HUDEP-2 (cell line): ENCODE measurements around the gene C1orf50.
A peak's percentile ranks its signal among the peaks of the same experiment; 100 is the strongest.
"Not testable (repeated sequence)": the region's sequence is repeated elsewhere in the genome, so short reads cannot be mapped to it uniquely, and the experiment has no call there.

Experiments
- DNase-seq, 76 experiments: peaks; one replicate each; lab custom pipeline; 2025; ENCODE audit not compliant: unreplicated experiment in 76 of 76; lab: John Stamatoyannopoulos, UW

The C1orf50 gene

DNA sequence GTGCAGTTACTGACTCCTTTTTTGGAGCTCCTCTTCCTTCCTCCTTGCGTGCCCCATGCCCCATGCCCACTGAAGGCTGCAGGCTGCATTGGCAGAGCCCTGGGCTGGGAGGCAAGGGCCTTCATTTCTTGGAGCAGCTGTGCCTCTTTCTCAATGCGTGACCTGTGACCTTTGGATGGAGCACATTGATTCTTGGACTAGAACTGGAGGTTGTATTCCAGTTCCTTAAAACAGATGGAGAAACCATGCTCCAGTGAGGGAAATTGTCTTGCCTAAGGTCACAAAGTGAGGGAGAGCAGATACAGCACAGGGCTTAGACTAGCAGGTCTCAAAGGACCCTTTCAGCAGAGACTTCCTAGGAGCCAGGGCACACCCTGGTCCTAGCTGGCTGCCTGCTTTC, 26.8 kb downstream of the C1orf50 start:
- DNase-seq: no peak

DNA sequence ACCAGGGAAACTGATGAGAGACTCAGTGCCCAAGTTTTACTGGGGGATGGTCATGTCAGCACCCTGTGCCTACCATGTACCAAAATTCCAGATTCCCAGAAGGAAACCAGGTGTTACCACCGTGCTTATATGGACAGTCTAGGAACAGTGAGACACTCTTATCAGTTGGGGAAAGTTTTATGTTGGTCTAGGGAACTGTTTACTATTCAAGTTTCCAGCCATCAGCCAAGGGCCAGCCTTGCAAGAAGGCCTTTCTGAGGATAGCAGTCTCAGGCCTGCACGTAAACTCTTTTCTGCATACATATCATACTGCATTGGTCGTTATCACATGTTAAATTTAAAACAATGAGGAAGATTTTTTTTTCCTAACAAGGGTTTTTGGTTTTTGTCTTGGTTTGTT, 30.4 kb downstream of the C1orf50 start:
- DNase-seq: no peak

DNA sequence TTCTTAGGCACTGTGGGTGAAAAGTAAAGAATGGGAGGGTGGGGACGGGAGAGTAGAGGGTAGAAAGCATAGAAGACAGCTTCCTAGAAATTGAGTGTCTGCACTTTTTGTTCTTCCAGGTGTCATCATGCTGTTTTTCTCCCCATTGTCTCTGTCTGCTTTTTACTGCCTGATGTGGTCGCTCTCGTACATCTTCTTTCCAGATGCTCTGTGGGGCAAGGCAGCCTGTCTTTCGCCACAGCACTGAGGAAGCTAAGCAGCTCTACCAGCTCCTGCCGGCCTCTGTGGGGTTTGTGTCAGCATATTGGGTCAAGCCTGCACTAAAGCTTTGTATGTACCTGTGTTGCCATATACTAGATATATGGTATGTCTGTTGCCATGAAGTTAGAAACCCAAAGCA, 30.9 kb downstream of the C1orf50 start:
- DNase-seq: no peak

DNA sequence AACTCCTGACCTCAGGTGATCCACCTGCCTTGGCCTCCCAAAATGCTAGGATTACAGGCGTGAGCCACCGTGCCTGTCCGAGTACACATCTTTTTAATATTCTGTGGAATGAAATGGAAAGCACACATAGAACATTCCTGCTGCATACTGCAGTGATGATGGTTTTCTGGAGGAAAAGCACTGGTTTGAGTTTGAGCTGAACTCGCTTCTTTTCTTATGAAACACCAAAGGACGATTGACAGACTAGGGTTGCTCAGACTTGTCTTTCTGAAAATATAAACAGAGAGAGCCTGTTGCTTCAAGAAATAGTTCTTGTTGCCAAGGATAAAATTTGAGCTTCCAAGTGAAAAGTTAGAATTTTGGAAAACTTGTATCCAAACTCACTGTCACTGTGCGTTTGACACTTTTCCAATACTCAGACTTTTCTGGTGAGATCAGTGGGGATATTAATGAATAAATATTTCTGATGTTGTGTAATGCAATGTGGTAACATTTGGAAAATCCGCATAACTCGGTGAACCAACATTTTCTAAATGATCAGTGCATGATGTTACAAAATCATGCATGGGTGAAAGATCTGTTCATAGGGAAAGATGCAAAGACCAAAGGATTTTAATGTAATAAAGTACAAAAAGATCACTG, 34.9 kb downstream of the C1orf50 start:
- no peak for DNase-seq

GRCh38 chr1:42806171-42806570, 39.1 kb downstream of the C1orf50 start:
- DNase-seq: no peak

DNA sequence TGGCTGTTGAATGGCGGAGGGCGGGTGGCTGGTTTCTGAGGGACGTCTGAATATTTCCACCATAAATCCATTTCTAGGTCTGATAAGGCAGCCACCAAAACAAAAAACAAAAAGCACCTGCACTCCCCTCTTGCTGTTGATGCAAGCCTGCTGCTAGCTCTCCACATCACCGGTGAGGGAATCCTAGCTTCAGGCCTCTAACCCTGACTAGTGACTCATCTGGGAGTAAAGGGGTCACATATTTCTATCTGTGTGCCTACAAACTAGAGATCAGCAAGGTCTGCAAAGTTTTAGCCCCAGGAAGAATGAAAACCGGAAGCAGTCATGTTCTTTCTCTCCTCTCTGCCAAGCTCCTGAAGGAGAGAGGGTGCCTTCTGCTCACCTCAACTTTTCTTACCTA, 39.5 kb downstream of the C1orf50 start:
- DNase-seq: no peak

GRCh38 chr1:42807056-42807668, 40.1 kb downstream of the C1orf50 start:
- no peak for DNase-seq

DNA sequence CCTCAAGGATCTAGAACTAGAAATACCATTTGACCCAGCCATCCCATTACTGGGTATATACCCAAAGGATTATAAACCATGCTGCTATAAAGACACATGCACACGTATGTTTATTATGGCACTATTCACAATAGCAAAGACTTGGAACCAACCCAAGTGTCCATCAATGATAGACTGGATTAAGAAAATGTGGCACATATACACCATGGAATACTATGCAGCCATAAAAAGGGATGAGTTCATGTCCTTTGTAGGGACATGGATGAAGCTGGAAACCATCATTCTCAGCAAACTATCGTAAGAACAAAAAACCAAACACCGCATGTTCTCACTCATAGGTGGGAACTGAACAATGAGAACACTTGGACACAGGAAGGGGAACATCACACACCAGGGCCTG, 47.8 kb downstream of the C1orf50 start:
- DNase-seq: not testable (repeated sequence)

- peak in 2 of 76 experiments; percentile 11 to 26 for DNase-seq
Observed at GRCh38 chr1:42815941-42816584, 49.0 kb downstream of the C1orf50 start.

DNA sequence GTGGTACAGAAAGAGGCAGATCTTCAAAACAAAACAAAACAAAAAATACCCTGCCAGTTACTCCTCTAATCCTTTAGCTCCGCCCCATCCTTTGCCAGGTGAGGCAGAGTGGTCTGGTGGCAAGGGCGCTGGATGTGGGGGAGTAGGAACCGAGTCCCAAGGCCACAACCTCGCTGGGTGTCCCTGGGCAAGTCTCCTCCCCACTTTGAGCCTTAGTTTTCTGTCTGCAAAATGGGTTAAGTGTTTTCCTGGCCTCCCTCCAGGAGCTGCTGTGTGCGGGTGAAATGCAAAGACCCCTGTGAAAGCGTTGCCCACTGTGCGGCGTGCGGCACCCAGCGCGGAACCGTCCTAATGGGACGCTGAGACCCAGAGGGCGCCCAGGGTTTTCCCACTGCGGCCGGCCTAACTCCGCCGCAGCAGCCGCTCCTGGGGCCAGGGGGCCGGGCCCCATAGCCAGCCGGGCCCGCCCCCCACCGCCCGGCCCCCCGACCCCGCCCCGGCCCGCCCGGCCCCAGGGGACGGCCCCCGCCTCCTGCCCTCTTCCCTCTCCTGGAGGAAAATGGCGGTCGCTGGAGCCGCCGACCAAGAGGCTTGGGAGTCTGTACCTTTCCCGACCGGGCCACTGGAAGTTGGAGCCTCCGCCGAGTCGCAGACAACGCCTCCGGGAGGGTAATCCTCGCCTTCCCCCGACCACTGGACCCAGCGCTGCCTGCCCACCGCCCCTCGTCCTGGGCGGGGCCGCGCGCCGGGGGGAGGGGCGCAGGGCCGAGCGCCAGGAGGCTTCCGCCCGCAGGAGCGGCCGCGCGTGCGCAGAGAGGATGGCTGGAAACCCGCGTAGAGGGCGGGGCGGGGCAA, 49.8 kb downstream of the C1orf50 start, which contains the start of the genes ERMAP and SVBP:
Gene ERMAP (plus strand): TSS at position 538 of the 855 bp plus-strand sequence. CDS start 13,327 bp downstream, outside the sequence.
Gene SVBP (minus strand): TSS at position 813 of the 855 bp plus-strand sequence. CDS start 853 bp downstream, outside the sequence.
- peak in 74 of 76 experiments; percentile 11 to 93 (median 82) for DNase-seq

DNA sequence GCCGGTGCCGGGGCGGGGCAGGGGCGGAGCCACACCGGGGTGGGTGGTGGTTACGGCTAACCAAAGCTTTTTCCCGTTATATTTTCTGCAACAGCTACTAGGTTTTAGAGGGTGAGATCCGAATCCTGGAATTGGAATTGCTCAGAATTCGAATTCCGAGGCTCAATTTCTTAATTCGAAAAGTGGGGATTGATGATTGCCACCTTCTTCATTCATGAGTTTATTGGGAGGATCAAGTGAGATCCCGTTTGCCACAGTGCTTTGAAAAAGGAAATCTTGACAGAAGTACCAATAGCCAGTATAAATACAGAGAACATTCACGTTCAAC, 50.4 kb downstream of the C1orf50 start:
- DNase-seq: no peak

- no peak for DNase-seq
Observed at GRCh38 chr1:42817976-42818375, 50.9 kb downstream of the C1orf50 start.

DNA sequence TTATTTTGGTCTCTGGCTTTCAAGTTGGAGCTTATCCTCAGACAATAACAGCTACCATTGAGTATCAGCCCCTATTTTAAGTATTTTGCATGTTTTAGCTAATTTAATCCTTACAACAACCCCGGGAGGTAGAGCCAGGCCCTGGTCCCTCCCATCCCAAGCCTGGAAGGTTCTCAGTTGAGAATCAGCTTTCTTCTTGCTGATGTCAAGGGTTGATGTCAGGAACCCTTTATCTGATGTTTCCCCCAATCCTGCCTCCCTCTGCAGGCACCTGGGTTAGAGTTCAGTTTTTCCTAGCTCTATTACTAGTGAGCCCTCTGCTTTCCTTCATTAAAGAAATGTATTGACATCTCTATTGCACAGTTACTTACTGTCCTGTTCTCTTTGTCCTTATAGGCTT, 53.8 kb downstream of the C1orf50 start:
- DNase-seq: no peak

DNA sequence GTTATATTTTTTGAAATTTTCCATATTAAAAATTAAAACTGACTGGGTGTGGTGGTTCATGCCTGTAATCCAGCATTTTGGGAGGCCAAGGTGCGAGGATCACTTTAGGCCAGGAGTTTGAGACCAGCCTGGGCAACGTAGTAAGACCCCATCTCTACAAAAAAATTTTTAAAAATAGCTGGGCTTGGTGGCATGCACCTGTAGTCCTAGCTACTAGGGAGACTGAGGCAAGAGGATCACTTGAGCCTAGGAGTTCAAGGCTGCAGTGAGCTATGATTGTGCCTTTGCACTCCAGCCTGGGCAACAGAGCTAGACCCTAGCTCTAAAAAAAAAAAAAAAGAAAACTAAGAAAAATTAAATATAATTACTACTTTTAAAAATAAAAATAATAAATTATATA, 54.6 kb downstream of the C1orf50 start:
- DNase-seq: no peak

GRCh38 chr1:42822800-42823392, 55.8 kb downstream of the C1orf50 start:
- DNase-seq: peak in 11 of 76 experiments; percentile 8 to 53 (median 18)

DNA sequence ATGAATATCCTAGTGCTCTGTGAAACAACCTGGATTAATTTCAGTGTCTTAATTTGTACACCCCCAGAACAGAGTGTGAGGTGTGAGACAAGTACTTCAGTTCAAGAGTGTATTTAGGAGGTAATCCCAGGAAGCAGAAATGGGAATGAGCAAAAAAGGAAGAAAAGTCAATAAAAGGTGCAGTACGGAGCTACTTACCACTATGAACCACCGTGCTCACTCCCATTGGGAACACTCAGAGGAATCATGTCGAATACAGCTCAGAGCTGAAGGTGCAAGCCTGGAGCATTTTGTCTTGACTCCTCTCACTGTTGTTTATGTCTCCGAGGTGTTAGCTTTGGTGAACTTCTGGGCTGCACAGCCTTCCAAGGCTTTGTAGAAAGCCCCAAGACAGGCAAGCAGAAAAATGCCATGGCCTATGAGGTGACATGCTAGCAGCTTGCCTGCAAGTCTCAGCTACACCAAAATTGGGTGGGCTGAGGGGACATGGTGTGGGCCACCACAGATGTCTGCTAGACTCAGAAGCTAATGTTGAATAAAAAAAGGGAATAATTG, 57.5 kb downstream of the C1orf50 start:
- DNase-seq: peak in 31 of 76 experiments; percentile 12 to 64 (median 44)

- peak in 75 of 76 experiments; percentile 24 to 98 (median 76) for DNase-seq
Observed at GRCh38 chr1:42825036-42825851, 58.2 kb downstream of the C1orf50 start.
